NCI-H1694 treated with DMSO at 0.1 percent for 48 hours (cell line): ENCODE measurements around the gene DPP7.
A peak's percentile ranks its signal among the peaks of the same experiment; 100 is the strongest.
"Not testable (repeated sequence)": the region's sequence is repeated elsewhere in the genome, so short reads cannot be mapped to it uniquely, and the experiment has no call there.

Source experiments
- DNase-seq: peaks from one replicate; lab custom pipeline; 2025; lab: John Stamatoyannopoulos, UW

Gene DPP7

DNA sequence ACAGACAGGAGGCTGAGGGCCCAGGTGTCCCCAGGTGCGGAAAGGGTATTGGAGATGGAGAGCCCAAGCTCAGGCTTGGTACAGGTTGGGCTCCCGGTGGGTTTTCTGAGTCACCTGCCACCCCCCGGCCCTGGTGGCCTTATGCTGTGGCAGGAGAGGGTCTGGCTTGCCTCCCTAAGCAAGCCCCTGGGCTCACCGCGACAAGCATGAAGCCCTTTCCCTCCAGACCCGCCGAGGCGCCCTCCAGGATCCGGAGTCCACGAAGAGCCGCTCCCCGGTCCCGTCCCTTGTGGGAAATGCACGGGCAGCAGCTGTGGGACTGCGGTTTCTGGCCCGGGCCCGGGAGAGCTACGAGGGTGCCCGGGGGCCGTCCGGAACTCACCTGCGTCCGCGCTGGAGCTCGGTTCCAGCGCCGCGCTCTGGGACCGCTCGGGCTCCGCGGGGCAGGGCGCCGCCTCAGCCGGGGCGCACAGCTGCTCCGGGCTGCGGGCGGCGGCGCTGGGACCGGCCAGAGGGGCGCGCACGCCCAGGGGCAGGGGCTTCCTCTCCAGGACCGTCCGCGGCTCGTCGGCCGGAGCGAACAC is 44.9 kb downstream of the DPP7 start:
- DNase-seq: no peak

DNA sequence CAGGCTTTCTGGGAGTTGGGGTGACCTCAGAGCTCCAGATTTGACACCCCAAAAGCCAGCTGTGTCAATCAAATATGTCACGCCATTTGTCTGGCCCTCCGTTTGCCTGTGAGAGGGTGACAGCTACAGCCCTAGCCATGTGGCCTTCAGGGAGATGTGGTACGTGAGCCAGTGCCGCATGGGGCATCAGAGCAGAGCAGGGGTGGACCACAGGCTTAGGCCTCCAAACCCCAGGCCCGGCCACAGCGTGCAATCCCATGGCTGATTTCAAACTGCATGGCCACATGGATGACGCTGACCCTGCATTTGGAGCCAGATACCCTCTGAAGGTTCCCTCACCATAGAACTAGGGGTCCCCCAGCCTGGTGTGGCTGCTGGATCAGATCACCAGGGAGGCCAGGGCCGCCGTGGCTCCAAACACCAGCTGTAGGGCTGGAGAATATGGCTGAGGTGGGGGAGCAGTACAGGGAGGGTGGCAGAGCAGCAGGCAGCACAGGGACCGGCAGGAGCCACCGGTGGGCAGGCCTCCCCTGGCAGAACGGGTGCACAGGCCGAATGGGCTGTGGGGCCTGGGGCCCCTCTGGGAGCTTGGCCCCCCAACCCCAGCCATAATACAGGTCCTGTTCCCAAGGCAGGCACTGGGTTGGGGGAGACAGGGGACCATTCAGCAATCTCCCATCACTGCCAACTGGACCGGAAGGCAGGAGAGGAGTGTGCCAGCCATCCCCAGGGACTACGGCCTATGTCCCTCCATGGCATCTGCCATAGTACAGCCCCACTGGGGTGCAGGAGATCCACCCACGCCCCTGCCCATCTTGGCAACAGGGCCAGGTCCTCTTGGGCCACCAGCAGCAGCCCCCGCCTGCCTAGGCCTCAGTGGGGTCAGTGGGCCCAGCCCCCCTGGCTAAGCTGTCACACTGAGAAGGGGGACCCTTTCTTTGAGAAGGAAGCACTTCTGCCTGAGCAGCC is 45.7 kb downstream of the DPP7 start:
- no peak for DNase-seq

DNA sequence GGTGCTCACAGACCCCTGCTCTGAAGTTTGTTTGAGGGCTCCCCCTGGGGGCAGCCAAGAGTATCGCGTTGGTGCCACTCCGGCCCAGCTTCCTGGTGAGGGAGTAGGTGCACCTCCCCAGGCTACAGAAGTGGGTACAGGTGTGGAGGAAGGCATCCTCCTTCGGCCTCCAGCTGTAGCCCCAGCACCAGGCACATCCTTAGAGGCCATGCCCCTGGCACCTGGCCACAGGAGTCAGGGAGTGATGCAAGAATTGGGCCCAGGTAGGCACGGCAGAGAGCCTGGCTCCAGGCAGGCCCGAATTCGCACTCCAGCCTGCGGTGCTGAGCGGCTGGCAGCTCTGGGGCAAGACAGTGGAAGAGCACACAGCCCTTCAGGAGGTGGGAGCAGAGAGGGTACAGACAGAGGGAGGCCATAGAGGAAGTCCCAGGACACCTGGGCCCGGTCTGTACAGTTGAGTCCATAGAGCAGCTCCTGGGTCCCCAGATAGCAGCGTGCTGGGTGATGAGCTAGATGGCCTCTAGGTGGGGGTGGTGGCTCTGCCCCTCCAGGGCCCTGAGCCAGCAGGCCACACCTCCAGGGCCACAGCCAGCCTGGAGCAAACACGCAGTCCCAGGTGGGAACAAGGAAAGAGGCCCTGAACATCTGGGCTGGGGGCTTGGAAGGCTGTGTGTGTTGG is 46.5 kb downstream of the DPP7 start:
- DNase-seq: peak; percentile 62

DNA sequence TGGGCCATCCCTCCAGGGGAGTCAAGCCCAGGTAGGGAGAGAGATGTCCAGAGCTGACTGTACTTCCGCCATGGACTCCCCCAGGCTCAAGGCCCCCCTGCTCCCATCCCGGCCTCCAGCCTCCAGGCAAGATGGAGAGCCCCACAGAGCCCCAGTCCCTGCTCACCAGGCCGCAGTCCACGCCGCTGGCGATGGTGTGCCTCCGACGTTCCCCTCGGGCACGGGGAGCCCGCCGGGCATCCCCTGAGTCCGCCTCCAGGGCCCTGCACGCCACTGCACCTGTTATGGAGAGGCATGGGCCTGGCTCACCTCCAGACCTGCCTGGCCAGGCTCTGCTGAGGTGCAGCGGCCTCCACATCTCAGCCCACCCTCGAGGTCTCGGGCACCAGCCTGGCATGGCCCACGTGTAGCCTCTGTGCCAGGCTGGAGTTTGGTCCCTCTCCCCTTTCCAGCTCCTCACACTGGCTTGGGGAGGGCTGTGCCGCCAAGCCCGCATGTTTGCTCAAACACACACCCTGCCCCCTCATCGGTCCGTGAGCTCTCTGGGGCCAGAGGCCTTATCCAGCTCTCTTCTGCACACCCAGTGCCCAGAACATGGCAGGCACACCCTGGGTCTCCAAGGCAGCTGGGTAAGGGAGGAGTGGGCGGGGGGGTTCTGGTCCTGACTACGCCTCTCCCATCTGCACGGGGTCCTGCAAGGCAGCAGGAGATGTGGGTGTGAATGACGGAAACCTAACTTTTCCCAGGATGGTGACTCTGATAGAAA is 48.3 kb downstream of the DPP7 start:
- no peak for DNase-seq

DNA sequence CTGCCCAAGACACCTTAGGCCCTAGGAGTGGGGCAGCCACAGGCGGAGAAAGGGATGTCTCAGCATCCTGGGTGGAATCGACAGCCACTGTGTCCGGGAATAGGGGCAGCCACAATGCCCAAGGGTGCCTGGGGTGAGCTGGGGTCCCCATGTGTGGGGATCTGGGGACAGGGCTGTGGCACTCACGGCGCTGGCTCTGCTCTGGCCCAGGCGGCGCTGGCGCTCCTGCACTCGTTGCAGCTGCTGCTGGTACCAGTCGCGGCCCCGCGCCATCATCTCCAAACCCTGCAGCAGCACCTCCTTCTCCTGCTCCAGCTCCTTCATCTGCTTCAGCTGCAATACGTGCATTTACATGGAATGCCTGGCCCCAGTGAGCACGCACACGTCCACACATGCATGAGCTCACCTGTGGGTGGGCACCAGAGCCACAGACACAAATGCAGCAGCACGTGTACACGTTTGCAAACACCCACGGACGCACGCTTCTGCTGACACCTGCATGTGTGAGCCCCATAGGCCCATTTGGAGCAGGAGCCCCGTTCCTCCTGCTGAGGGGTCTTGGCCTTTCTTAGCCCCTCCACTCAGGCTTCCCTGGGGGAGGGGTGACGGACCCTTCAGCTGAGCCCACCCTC is 49.1 kb downstream of the DPP7 start:
- no peak for DNase-seq

DNA sequence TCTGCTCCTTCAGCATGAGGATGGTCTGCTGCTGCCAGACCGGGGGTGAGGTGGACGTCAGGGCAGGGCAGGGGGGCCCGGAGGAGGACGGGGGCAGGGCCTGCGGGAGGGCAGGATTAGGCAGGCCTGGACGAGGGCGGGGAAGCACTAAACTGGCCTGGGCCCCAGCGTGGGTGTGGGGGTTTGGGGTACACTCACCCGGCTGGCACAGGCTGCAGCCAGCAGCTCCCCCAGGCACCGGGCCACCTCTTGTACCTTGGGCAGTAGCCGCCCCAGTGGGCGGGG is 49.7 kb downstream of the DPP7 start:
- DNase-seq: no peak

DNA sequence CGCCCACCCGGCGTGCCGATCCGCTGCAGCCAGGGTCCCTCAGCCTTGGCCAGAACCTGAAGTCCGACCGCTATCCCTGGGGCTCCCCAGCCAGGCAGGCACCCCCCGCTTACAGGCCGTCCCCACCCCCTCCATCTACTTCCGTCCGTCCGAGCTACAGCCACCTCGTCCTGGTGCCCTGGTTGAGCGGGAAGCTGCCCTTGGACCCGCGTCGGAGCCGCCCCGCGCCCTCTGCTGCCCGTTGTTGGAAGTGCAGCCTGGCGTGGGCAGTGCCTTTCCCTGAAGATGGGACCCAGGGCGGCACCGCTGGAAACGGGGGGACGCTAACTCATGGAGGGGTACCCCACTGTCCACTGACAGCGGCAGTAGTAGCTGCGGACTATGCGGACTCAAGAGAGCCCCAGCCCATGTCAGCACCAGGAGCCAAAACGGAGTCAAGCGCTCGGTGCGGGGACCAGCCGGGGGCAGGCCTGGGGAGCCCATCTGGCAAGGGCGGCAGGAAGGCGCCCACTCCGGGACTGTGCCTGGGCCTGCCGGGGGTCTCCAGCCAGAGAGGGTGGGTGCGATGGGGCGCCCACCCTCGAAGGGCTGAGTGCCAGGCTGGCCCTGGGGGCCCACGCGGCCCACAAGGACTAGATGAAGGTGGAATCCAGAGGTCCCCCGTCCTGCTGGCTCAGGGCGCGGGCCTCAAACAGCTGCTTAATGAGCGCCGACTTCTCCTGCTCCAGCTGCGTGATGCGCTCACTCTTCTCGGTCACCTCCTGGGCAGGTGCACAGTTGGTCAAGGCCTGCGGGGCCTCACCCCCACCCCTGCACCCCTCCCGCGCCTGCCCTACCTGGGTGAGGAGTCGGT is 50.3 kb downstream of the DPP7 start:
- no peak for DNase-seq

DNA sequence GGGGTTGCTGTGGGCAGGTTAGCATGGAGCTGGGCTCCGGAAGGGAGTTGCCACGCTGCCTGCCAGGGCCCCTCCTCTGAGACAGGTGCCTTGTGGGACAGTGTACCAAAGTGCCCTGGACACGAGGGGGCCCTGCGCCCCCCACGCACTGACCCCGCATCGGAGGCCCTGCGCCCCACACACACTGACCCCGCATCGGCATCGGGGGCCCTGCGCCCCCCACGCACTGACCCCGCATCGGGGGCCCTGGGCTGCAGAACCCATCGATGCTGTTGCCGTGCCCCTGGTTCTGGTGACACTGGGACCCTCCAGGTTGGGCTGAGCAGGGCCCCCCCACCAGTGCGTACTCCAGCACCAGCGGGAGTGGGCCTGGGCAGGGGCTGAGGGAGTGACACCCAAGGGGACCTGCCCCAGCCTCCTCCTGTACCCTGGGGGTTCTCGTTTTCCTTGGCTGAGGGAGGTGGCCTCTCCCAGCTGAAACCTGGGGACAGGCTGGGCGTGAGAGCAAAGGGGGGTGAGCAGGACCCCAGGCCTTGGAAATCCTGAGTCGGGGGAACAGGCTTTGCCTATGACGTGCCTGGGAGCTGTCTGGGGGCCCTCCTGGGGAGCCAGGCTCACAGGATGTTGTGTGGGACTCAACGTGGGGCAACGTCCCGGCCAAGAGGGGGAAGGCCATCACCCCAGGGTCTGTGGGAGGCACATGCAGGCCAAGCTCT is 51.1 kb downstream of the DPP7 start:
- DNase-seq: no peak

DNA sequence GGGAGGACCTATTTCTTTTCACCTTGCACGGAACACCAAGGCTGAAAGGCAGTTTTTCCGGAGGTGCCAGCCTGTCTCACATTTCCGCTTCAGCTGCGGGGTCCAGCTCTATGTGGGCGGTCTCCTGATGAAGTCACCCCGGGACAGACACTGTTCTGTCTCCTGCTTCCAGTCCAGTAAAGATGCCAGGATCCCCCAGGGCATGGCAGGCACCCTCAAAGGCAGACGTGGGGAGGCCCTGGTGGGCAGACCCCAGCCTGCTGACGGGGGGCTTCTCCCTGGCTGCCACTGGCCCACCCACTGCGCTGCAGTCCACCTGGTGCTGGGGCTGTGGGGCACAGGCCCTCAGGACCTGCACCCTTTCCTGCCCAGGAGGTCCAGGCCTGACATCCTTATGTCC is 51.7 kb downstream of the DPP7 start:
- not testable (repeated sequence) for DNase-seq

DNA sequence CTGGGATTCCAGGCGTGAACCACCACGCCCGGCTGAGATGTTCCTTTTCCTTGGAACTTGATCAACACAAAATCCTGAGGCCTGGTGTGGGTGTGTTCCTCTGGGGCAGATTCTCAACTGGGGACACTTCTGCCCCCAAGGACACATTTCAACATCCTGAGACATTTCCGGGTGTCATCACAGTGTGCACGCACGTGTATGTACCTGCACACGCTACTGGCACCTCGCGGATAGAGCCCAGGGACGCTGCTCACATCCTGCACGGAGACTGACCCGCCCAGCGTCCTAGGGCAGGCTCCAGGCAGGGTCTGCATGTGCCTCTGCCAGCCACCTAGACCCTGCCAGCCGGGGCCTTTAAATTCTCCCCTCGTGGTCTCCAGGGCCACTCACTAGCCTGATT is 52.1 kb downstream of the DPP7 start:
- DNase-seq: no peak
